ENCODE data around the gene TMEM54. TPM values are rescaled to one million over a fixed set of nuclear protein-coding genes. Genes with fewer than 3 reads are reported as not detected.

The TMEM54 gene
- total and polyA plus RNA-seq, 9 of the 15 experiments (the other 6 are each of a cell fraction or from before 2014, with no cell fraction given), result 1.00 to 16.2 (median 8.2) TPM

DNA sequence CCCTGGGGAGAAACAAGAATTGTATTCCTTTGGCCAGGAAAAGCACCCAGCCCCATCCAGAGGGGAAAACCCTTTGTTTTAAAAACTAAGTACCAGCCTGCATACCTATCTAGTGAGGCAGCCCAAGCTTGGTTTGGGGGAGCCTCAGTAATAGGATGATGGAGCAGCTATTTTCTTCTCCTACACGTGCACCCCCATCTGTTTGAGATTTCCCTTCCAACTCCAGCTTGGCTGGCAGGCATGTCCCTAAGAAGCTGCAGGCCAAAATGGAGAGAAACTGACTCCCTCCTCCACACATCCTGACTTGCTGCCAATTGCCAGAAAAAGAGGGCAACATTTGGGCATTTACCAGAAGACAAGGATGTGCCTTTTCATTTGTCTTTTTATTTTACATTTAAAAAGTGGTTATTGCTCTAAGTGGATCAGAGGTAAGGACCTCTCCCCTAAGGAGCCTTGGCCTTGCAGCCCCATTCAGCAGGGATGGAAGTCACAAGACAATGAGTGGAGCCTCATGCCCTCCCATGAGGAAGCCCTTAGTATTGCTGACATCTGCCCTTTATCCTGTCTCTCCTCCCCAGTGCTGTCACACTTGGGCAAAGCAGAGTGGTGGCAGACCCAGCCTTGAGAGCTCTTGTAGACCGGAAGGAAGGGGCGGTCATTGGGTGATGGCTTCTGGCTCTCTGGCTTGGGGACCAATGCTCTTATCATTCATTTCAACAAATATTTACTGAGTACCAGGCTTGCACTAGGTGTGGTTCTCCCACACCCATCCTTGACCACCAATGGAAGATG, 39.1 kb downstream of the TMEM54 start:
- no peak for DNase-seq (ENCODE audit: extremely low read depth in 1 of 4, low spot score in 3 of 4)
- H3K9me3 ChIP-seq (replicated peaks; ENCODE audit: control insufficient read depth, insufficient read depth, low read depth, low read length), result no peaks in the 10 kb centered on the region
- ATAC-seq, result no peak
- no peaks in the 10 kb centered on the region for H3K9me1 ChIP-seq (ENCODE audit: control insufficient read depth, insufficient read depth, low read length)
- H3K36me3 ChIP-seq (ENCODE audit: control insufficient read depth, insufficient read depth, low read length), result peaks cover 46% of the 10 kb centered on the region; the same call in 2 of the 3 replicates
- BruUV-seq (replicated peaks), result no TSS peak
- H2AFZ ChIP-seq (ENCODE audit: low read depth, low read length), result no peak overlapping the region
- TF ChIP-seq PTBP1 (IDR thresholded peaks at IDR 0.05; ENCODE audit: low read depth, low read length), result no peak
- TF ChIP-seq, protein P1, sequence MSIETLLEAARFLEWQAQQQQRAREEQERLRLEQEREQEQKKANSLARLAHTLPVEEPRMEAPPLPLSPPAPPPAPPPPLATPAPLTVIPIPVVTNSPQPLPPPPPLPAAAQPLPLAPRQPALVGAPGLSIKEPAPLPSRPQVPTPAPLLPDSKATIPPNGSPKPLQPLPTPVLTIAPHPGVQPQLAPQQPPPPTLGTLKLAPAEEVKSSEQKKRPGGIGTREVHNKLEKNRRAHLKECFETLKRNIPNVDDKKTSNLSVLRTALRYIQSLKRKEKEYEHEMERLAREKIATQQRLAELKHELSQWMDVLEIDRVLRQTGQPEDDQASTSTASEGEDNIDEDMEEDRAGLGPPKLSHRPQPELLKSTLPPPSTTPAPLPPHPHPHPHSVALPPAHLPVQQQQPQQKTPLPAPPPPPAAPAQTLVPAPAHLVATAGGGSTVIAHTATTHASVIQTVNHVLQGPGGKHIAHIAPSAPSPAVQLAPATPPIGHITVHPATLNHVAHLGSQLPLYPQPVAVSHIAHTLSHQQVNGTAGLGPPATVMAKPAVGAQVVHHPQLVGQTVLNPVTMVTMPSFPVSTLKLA (conservative IDR thresholded peaks at IDR 0.05), result no peak
- TF ChIP-seq, protein P2, sequence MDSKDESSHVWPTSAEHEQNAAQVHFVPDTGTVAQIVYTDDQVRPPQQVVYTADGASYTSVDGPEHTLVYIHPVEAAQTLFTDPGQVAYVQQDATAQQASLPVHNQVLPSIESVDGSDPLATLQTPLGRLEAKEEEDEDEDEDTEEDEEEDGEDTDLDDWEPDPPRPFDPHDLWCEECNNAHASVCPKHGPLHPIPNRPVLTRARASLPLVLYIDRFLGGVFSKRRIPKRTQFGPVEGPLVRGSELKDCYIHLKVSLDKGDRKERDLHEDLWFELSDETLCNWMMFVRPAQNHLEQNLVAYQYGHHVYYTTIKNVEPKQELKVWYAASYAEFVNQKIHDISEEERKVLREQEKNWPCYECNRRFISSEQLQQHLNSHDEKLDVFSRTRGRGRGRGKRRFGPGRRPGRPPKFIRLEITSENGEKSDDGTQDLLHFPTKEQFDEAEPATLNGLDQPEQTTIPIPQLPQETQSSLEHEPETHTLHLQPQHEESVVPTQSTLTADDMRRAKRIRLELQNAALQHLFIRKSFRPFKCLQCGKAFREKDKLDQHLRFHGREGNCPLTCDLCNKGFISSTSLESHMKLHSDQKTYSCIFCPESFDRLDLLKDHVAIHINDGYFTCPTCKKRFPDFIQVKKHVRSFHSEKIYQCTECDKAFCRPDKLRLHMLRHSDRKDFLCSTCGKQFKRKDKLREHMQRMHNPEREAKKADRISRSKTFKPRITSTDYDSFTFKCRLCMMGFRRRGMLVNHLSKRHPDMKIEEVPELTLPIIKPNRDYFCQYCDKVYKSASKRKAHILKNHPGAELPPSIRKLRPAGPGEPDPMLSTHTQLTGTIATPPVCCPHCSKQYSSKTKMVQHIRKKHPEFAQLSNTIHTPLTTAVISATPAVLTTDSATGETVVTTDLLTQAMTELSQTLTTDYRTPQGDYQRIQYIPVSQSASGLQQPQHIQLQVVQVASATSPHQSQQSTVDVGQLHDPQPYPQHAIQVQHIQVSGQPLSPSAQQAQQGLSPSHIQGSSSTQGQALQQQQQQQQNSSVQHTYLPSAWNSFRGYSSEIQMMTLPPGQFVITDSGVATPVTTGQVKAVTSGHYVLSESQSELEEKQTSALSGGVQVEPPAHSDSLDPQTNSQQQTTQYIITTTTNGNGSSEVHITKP (IDR thresholded peaks at IDR 0.05; ENCODE audit: partially characterized antibody), result peak; percentile 64
- no peak for TF ChIP-seq PPARD (CRISPR knock-in tag; IDR thresholded peaks at IDR 0.05)
- WGBS (ENCODE audit: insufficient coverage, low coverage, missing lambda C conversion rate), result 77% methylated on average over 3 of the region's 3 CpGs
- H3K27ac ChIP-seq (ENCODE audit: extremely low read depth, low read depth, low read length), result no peak overlapping the region
- in situ Hi-C loops (cut with MboI), result no loop called here
- ChIA-PET POLR2A (interaction anchor here (0.6 to 1.0 kb wide), 7 partner anchors 10 to 627 kb away, joined by 3 read pairs; no protein-coding TSS in a partner anchor), CTCF (ENCODE audit: low intra/inter-chr PET ratio) (no interaction called here)
- no peak overlapping the region for H3K4me2 ChIP-seq (ENCODE audit: insufficient read depth, low read length)
- no peak overlapping the region for H3K4me3 ChIP-seq
- no peaks in the 10 kb centered on the region for H3K27me3 ChIP-seq (ENCODE audit: control insufficient read depth in 2 of 2, insufficient read depth in 2 of 2, low read length in 2 of 2)
- H3K9ac ChIP-seq (ENCODE audit: insufficient read depth in 1 of 2, low read depth in 2 of 2, low read length in 2 of 2), result no peak overlapping the region
- intact Hi-C loops (cut with micrococcal nuclease), result no loop called here
- no peaks in the 10 kb centered on the region for H3K79me2 ChIP-seq (ENCODE audit: control insufficient read depth, insufficient read depth, low read length)
- no peaks in the 10 kb centered on the region for H4K20me1 ChIP-seq (replicated peaks; ENCODE audit: control insufficient read depth, insufficient read depth, low read length)
- H3K4me1 ChIP-seq (replicated peaks in 1 of 2; ENCODE audit: control insufficient read depth in 2 of 2, insufficient read depth in 2 of 2, low read length in 2 of 2), result peaks cover 0 to 3% of the 10 kb centered on the region in 2 experiments; a peak in 1 of 5 replicates
- FAIRE-seq, result no peak

Measured in K562 (cell line).